Neuronal stem cell (in vitro differentiated cells): ENCODE data around the gene ZNF821.

ENCODE experiments used
- DNase-seq: peaks from one replicate; pipeline ENCODE4 v3.0.0-alpha.2; 2013; ENCODE audit warnings: low spot score
- H2AFZ ChIP-seq: one replicate; pipeline ENCODE4 v1.6.1; 2013; ENCODE audit warnings: mild to moderate bottlenecking, low read length, inconsistent platforms
- H2AK5ac ChIP-seq: 2 replicates; pipeline ENCODE4 v1.6.1; 2013; ENCODE audit warnings: low read depth, mild to moderate bottlenecking, inconsistent platforms, low read length, moderate library complexity, mixed read lengths
- H2BK120ac ChIP-seq: 2 replicates; pipeline ENCODE4 v1.6.1; 2013; ENCODE audit warnings: low read depth, mild to moderate bottlenecking, inconsistent platforms, low read length, moderate library complexity, mixed read lengths
- H2BK12ac ChIP-seq: one replicate; pipeline ENCODE4 v1.6.1; 2013; ENCODE audit warnings: low read length, inconsistent platforms
- H2BK15ac ChIP-seq: 2 replicates; pipeline ENCODE4 v1.6.1; 2013; ENCODE audit warnings: mild to moderate bottlenecking, low read length, inconsistent platforms, mixed read lengths
- H2BK5ac ChIP-seq: one replicate; pipeline ENCODE4 v1.6.1; 2013; ENCODE audit warnings: inconsistent platforms, mild to moderate bottlenecking, low read length, moderate library complexity
- H3K14ac ChIP-seq: one replicate; pipeline ENCODE4 v1.6.1; 2013; ENCODE audit warnings: low read length, inconsistent platforms
- H3K18ac ChIP-seq: 2 replicates; pipeline ENCODE4 v1.6.1; 2013; ENCODE audit warnings: low read length, inconsistent platforms
- H3K23ac ChIP-seq: 2 replicates; pipeline ENCODE4 v1.6.1; 2013; ENCODE audit warnings: low read depth, mild to moderate bottlenecking, mixed read lengths, low read length, inconsistent platforms; ENCODE audit not compliant: poor library complexity
- H3K27ac ChIP-seq: replicated peaks from 3 replicates; pipeline ENCODE4 v1.5.1; 2013; ENCODE audit warnings: low read length, inconsistent platforms
- H3K27me3 ChIP-seq, 3 experiments: 2 replicates each; pipeline ENCODE4 v1.6.1; 2013; ENCODE audit warnings: low read length in 3 of 3, mild to moderate bottlenecking in 2 of 3, inconsistent platforms in 1 of 3, low read depth in 1 of 3, mixed read lengths in 1 of 3, moderate library complexity in 1 of 3; ENCODE audit not compliant: control insufficient read depth in 3 of 3, insufficient read depth in 3 of 3
- H3K36me3 ChIP-seq, 2 donors: replicated peaks in 1 of 2; 2 replicates each; pipeline ENCODE4 v1.6.1; 2013; ENCODE audit warnings: low read length in 2 of 2; ENCODE audit not compliant: control insufficient read depth in 2 of 2, insufficient read depth in 2 of 2
- H3K4ac ChIP-seq: 2 replicates; pipeline ENCODE4 v1.6.1; 2013; ENCODE audit warnings: inconsistent platforms, mild to moderate bottlenecking, low read length, moderate library complexity
- H3K4me1 ChIP-seq, 2 donors: 1 replicate in 1 of 2; 2 replicates in 1 of 2; pipeline ENCODE4 v1.6.1; 2013; ENCODE audit warnings: low read length in 2 of 2, low read depth in 1 of 2; ENCODE audit not compliant: control insufficient read depth in 2 of 2, insufficient read depth in 1 of 2
- H3K4me2 ChIP-seq: one replicate; pipeline ENCODE4 v1.6.1; 2013; ENCODE audit warnings: mild to moderate bottlenecking, low read length, inconsistent platforms; ENCODE audit not compliant: insufficient read depth, poor library complexity, severe bottlenecking
- H3K4me3 ChIP-seq, 2 donors: 2 replicates each; pipeline ENCODE4 v1.5.1; 2013; ENCODE audit warnings: low read length in 2 of 2, mild to moderate bottlenecking in 2 of 2, inconsistent platforms in 1 of 2, moderate library complexity in 1 of 2
- H3K79me1 ChIP-seq: one replicate; pipeline ENCODE4 v1.6.1; 2013; ENCODE audit warnings: low read depth, mild to moderate bottlenecking, inconsistent platforms, low read length, moderate library complexity
- H3K9ac ChIP-seq: one replicate; pipeline ENCODE4 v1.6.1; 2013; ENCODE audit warnings: mild to moderate bottlenecking, low read depth, low read length, inconsistent platforms; ENCODE audit not compliant: poor library complexity
- H3K9me3 ChIP-seq, 2 donors: replicated peaks in 1 of 2; 2 replicates each; pipeline versions ENCODE3 to v1.6.1; 2013; ENCODE audit warnings: low read length in 2 of 2, mild to moderate bottlenecking in 2 of 2, inconsistent platforms in 1 of 2, low read depth in 1 of 2, mixed read lengths in 1 of 2, moderate library complexity in 1 of 2; ENCODE audit not compliant: control insufficient read depth in 2 of 2, insufficient read depth in 1 of 2
- H4K8ac ChIP-seq: one replicate; pipeline ENCODE4 v1.6.1; 2013; ENCODE audit warnings: low read depth, mild to moderate bottlenecking, inconsistent platforms, low read length, moderate library complexity
- H4K91ac ChIP-seq: one replicate; pipeline ENCODE4 v1.6.1; 2013; ENCODE audit warnings: low read length, low read depth, mild to moderate bottlenecking, inconsistent platforms; ENCODE audit not compliant: poor library complexity
- WGBS, 2 donors: extraction: QIAGEN DNeasy Blood & Tissue Kit; methylation state at CpG; one replicate each; pipeline ENCODE4 v1.1.7; 2013; ENCODE audit warnings: missing lambda C conversion rate in 2 of 2, mixed read lengths in 1 of 2; ENCODE audit not compliant: insufficient read length in 2 of 2, insufficient replicate concordance in 1 of 2; ENCODE audit errors: extremely low coverage in 2 of 2; 5-methylcytosine and 5-hydroxymethylcytosine counted together

Gene ZNF821

DNA sequence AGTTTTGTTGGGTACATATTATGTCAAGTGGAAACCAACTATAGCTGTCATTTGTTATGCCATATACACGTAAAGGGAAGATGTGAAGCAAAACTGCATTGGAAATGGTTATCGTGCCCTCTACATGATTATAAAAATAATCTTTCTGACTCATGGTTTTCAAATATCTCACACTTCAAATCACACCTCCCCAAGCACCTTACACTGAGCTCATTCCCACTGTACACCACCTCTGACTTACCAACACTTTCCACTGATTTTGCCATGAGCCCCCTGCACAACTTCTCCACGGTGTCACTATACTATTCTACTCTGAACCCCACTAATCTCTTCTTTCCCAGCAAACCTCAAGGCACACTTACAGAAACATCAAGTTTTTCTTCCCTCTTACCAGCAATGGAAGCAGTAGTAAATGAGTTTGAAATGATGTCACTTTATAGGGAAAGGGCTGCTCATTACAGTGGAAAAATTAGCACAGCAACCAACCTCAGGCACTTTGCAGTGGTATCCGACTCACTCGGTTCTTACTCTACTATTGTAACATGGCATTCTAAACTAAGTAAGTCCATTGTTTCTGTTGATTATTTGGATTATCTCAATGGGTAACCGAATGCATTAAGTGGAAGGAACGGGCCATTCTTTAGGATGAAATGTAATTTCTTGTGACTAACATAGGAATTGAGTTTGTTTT is 18.7 kb downstream of the ZNF821 start:
- H4K8ac ChIP-seq: no peak overlapping the region
- no peak for DNase-seq
- no peak overlapping the region for H3K23ac ChIP-seq
- H2AK5ac ChIP-seq: no peak overlapping the region
- H3K4me2 ChIP-seq: no peak overlapping the region
- H2BK12ac ChIP-seq: no peak overlapping the region
- H3K18ac ChIP-seq: no peak overlapping the region
- no peak overlapping the region for H3K4ac ChIP-seq
- no CpG with 5 or more reads among the region's 7 CpGs for WGBS, 2 donors
- H2BK5ac ChIP-seq: no peak overlapping the region
- H2BK120ac ChIP-seq: no peak overlapping the region
- H2BK15ac ChIP-seq: no peak overlapping the region
- H3K4me1 ChIP-seq: no peaks in the 10 kb centered on the region
- H3K36me3 ChIP-seq: peaks cover 31 to 93% of the 10 kb centered on the region in 2 donors
- H3K9ac ChIP-seq: no peak overlapping the region
- H3K27me3 ChIP-seq: no peaks in the 10 kb centered on the region
- no peaks in the 10 kb centered on the region for H3K9me3 ChIP-seq
- no peak overlapping the region for H3K14ac ChIP-seq
- H3K4me3 ChIP-seq: no peak overlapping the region
- no peak overlapping the region for H4K91ac ChIP-seq
- H3K27ac ChIP-seq: no peak overlapping the region
- no peak overlapping the region for H2AFZ ChIP-seq
- peaks cover 2% of the 10 kb centered on the region for H3K79me1 ChIP-seq

DNA sequence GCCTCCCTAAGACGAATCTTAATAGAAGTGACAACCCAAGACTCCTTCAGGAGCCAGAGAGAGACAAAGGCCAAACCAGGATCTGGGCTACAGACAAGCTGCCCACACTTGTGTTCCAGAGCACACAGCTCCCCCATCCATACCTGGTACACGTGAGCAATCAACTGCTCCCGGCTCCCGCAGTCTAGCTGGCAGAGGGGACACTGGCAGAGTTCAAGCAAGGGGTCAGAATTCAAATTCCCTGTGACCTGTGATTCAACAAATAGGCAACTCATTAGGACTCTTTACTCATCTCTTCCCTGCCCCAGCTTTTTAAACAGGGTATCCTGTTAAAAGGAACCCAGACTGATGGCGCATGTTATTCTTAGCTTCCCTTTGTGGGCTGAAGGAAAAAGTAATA is 20.0 kb downstream of the ZNF821 start:
- no CpG with 5 or more reads among the region's 5 CpGs for WGBS, 2 donors

DNA sequence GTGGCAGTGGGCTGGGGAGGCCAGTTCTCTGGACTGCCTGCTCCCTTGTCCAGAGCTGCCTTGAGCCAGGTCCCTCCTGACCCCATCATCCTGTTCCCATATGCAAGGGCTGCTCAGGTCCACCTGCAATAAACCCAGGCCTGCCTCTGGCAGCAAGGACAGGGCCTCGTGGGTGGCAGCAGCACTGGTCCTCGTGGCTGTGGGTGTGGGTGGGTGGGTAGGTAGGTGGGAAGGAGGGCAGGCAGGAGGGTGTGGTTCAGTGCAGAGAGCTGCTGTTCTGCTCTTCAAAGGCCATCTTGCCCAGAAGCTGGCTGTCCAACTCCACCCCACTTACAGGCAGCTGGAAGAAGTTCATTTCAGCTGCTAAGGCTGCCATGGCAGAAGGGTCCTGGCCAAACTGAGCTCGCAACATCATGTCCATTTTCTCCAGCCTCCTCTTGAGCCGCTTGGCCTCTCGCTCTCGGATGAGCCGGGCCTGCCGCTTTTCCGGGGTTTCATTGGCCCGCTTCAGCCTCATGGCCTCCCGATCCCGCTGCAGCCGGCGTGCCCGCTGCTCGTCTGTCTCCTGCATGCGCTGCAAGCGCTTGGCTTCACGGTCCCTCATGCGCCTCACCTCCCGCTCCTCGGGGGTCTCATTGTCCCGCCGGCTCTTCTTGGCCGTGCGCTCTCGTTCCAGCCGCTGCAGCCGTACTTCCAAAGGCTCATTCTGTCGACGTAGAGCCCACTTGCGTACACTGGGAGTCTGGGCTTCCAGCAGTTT is 24.0 kb downstream of the ZNF821 start:
- Histone ChIP-seq H3K4me1 (no peaks in the 10 kb centered on the region), H3K23ac (no peak overlapping the region), H3K27ac (no peak overlapping the region), H3K14ac (no peak overlapping the region), H2BK12ac (no peak overlapping the region), H3K4ac (no peak overlapping the region), H2AFZ (no peak overlapping the region), H2AK5ac (no peak overlapping the region), H3K9me3 (no peaks in the 10 kb centered on the region), H3K4me3 (no peak overlapping the region), H3K4me2 (no peak overlapping the region), H4K91ac (no peak overlapping the region), H2BK120ac (no peak overlapping the region), H2BK5ac (peak overlapping the region; percentile 57), H3K18ac (no peak overlapping the region), H3K79me1 (no peaks in the 10 kb centered on the region), H2BK15ac (no peak overlapping the region), H3K27me3 (no peaks in the 10 kb centered on the region), H3K9ac (no peak overlapping the region), H3K36me3 (peaks cover 33 to 94% of the 10 kb centered on the region in 2 donors), H4K8ac (no peak overlapping the region)
- no CpG with 5 or more reads among the region's 32 CpGs for WGBS, 2 donors
- no peak for DNase-seq

More for the DNA sequence above, 20.0 kb downstream of the ZNF821 start:
- no peak for DNase-seq
- H2AK5ac ChIP-seq: no peak overlapping the region
- H3K9me3 ChIP-seq: no peaks in the 10 kb centered on the region
- H3K18ac ChIP-seq: no peak overlapping the region
- H2BK120ac ChIP-seq: no peak overlapping the region
- H3K36me3 ChIP-seq: peaks cover 41 to 93% of the 10 kb centered on the region in 2 donors
- no peaks in the 10 kb centered on the region for H3K79me1 ChIP-seq
- H4K8ac ChIP-seq: no peak overlapping the region
- no peak overlapping the region for H3K23ac ChIP-seq
- H3K4me2 ChIP-seq: no peak overlapping the region
- H3K14ac ChIP-seq: no peak overlapping the region
- no peak overlapping the region for H2BK15ac ChIP-seq
- H3K4me1 ChIP-seq: no peaks in the 10 kb centered on the region
- no peak overlapping the region for H3K27ac ChIP-seq
- H3K27me3 ChIP-seq: no peaks in the 10 kb centered on the region
- no peak overlapping the region for H3K4ac ChIP-seq
- no peak overlapping the region for H3K4me3 ChIP-seq
- H3K9ac ChIP-seq: no peak overlapping the region
- H2BK12ac ChIP-seq: no peak overlapping the region
- no peak overlapping the region for H2AFZ ChIP-seq
- no peak overlapping the region for H2BK5ac ChIP-seq
- H4K91ac ChIP-seq: no peak overlapping the region

DNA sequence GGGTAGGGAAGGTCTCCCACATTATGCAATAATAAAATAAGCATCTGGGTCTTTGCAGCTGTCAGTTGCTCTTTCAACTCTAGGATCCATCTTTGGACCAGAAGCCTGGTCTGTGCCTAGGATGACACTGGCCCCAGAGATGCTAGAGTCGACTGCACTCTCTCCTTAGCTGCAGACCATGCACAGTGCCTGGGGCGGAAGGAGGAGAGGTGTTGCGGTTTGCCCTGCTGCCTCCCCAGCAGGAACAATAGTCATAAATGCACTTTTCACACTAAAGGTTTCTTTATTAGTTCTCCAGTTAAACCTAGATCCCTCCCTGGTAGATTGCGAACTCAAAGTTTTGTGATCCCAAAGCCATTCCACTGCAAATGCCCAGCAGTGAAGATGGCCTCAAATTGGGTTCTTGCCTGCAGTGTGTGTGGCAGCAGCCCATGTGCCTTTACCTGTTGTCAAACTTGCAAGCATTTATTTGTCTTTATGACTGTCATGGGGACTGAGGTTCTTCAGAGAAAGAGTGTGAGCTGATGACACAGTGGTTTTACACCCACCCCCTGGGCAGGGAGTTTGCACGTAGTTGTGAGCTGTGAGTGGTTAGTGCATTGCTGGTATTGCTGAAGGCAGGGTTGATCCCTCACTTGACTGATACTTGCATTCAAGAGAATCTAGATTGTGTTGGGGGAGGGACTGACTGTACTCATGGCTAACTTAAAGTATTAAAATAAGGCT is 27.9 kb downstream of the ZNF821 start:
- no peak overlapping the region for H2AK5ac ChIP-seq
- no peaks in the 10 kb centered on the region for H3K27me3 ChIP-seq
- no peak overlapping the region for H3K9ac ChIP-seq
- H2BK12ac ChIP-seq: no peak overlapping the region
- no peaks in the 10 kb centered on the region for H3K79me1 ChIP-seq
- no peak overlapping the region for H2BK120ac ChIP-seq
- H2BK5ac ChIP-seq: no peak overlapping the region
- H3K27ac ChIP-seq: no peak overlapping the region
- H3K36me3 ChIP-seq: peaks cover 25 to 96% of the 10 kb centered on the region in 2 donors
- no peak overlapping the region for H3K4me2 ChIP-seq
- no peak overlapping the region for H3K18ac ChIP-seq
- no peak overlapping the region for H3K14ac ChIP-seq
- no peak overlapping the region for H2AFZ ChIP-seq
- no peak overlapping the region for H2BK15ac ChIP-seq
- H3K4me3 ChIP-seq: no peak overlapping the region
- H3K4me1 ChIP-seq: no peaks in the 10 kb centered on the region
- DNase-seq: no peak
- H3K23ac ChIP-seq: no peak overlapping the region
- no CpG with 5 or more reads among the region's 5 CpGs for WGBS, 2 donors
- H4K91ac ChIP-seq: no peak overlapping the region
- no peaks in the 10 kb centered on the region for H3K9me3 ChIP-seq
- H3K4ac ChIP-seq: no peak overlapping the region
- no peak overlapping the region for H4K8ac ChIP-seq
